Caco-2 (cell line): ENCODE results near the gene CARD6. TPM values are rescaled to one million over a fixed set of nuclear protein-coding genes. Genes with fewer than 3 reads are reported as not detected.

ENCODE experiments used
- BruUV-seq: library from RNA; stranded (reverse); fragments of 400-500 nt; replicated peaks from 2 replicates; lab custom pipeline; 2021; lab: Mats Ljungman, UMichigan
- CTCF ChIA-PET: fragments of 300-600 bp; sonication (Branson Sonifier 250); formaldehyde crosslinking; loops from one replicate; lab custom pipeline; 2022; ENCODE audit warnings: antibody characterized with exemption; lab: Charles Lee
- POLR2A ChIA-PET: fragments of 300-600 bp; sonication (Branson Sonifier 250); formaldehyde crosslinking; loops from one replicate; lab custom pipeline; 2022; ENCODE audit warnings: antibody characterized with exemption; lab: Charles Lee
- DNase-seq, 2 experiments: peaks; one replicate each; pipeline versions ENCODE4 v3.0.0 to v3.0.0-alpha.2; 2020 to 2022
- H3K27me3 ChIP-seq: replicated peaks from 2 replicates; pipeline ENCODE4 v1.6.0; 2011; ENCODE audit warnings: low read length; ENCODE audit not compliant: control insufficient read depth, insufficient read depth
- H3K36me3 ChIP-seq: 2 replicates; pipeline ENCODE4 v1.5.1; 2011; ENCODE audit warnings: low read length; ENCODE audit not compliant: control insufficient read depth, insufficient read depth
- H3K4me1 ChIP-seq: fragments of 250-450 bp; sonication (Bioruptor Pico); 2 replicates; pipeline ENCODE4 v1.5.1; 2020; ENCODE audit warnings: mild to moderate bottlenecking
- H3K4me3 ChIP-seq: 2 replicates; pipeline ENCODE4 v1.5.1; 2011; ENCODE audit warnings: low read depth, mild to moderate bottlenecking, control low read depth, low read length
- H3K9me3 ChIP-seq: fragments of 250-450 bp; sonication (Bioruptor Pico); 2 replicates; pipeline ENCODE4 v1.5.1; 2020; ENCODE audit warnings: mild to moderate bottlenecking, moderate library complexity
- H3K27ac Mint-ChIP-seq: one replicate; pipeline ENCODE4 v1.8.0; 2022; ENCODE audit warnings: mixed read lengths; ENCODE audit not compliant: unreplicated experiment
- H3K27me3 Mint-ChIP-seq: one replicate; pipeline ENCODE4 v1.8.0; 2022; ENCODE audit warnings: mixed read lengths; ENCODE audit not compliant: insufficient read depth, unreplicated experiment
- H3K36me3 Mint-ChIP-seq: one replicate; pipeline ENCODE4 v1.8.0; 2022; ENCODE audit warnings: mild to moderate bottlenecking, mixed read lengths; ENCODE audit not compliant: insufficient read depth, unreplicated experiment
- H3K4me1 Mint-ChIP-seq: one replicate; pipeline ENCODE4 v1.8.0; 2022; ENCODE audit warnings: low read depth, mixed read lengths; ENCODE audit not compliant: unreplicated experiment
- H3K4me3 Mint-ChIP-seq: one replicate; pipeline ENCODE4 v1.8.0; 2022; ENCODE audit warnings: mild to moderate bottlenecking, moderate library complexity, mixed read lengths; ENCODE audit not compliant: unreplicated experiment
- H3K9me3 Mint-ChIP-seq: one replicate; pipeline ENCODE4 v1.8.0; 2022; ENCODE audit warnings: mixed read lengths; ENCODE audit not compliant: unreplicated experiment
- CTCF ChIP-seq, 2 experiments: fragments of 200-600 bp in 1 of 2; IDR thresholded peaks; 1 replicate in 1 of 2; 2 replicates in 1 of 2; pipeline versions ENCODE4 v1.5.1 to v1.8.0; 2011 to 2022; ENCODE audit warnings: antibody characterized with exemption in 1 of 2, control low read depth in 1 of 2, inconsistent platforms in 1 of 2, low read depth in 1 of 2, low read length in 1 of 2, mild to moderate bottlenecking in 1 of 2, moderate library complexity in 1 of 2; ENCODE audit not compliant: insufficient read depth in 1 of 2, severe bottlenecking in 1 of 2, unreplicated experiment in 1 of 2
- intact Hi-C: fragments of 100-400 bp; cut with micrococcal nuclease; formaldehyde crosslinking; loops from one replicate; pipeline ENCODE4 v1.10.0; 2022; ENCODE audit not compliant: unreplicated experiment
- total RNA-seq: library from RNA; stranded (reverse); gene quantifications from 2 replicates; pipeline ENCODE4 v1.2.3, GENCODE V29; 2022

CARD6 gene
- total RNA-seq, 1 experiment from 2014 or later = 0.14 TPM

DNA sequence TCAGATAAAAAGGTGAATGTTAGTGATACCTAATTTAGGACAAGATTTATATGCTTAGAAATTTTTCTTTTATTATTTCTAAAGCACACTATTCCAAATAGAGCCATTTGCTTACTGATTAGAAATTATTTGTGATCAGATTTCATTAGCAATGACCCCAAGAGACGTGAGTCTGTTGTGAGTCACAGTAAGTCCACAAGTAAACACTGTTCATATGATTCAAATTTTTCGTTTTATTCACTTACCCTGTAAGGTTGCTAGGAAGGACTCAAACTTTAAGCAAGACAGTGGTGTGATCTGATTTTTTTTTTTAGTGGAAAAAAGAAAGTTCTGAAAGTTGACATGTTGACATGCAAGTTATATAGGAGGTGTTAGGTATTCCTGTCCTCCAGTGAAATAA, 1.2 kb downstream of the CARD6 start:
- no TSS peak for BruUV-seq
- intact Hi-C loops = no loop called here
- POLR2A ChIA-PET = no interaction called here
- DNase-seq = no peak
- no peak for TF ChIP-seq CTCF (IDR thresholded peaks at IDR 0.05; ENCODE audit: insufficient read depth in 1 of 2, low read depth in 1 of 2, low read length in 1 of 2, severe bottlenecking in 1 of 2, unreplicated experiment in 1 of 2)
- Mint-ChIP-seq H3K4me3 (no peak overlapping the region), H3K36me3 (no peaks in the 10 kb centered on the region), H3K9me3 (no peaks in the 10 kb centered on the region), H3K27me3 (peaks cover 2% of the 10 kb centered on the region), H3K27ac (no peak overlapping the region), H3K4me1 (peaks cover 13% of the 10 kb centered on the region)
- CTCF ChIA-PET = no interaction called here
- H3K36me3 ChIP-seq = no peaks in the 10 kb centered on the region
- no peaks in the 10 kb centered on the region for H3K27me3 ChIP-seq
- no peak overlapping the region for H3K4me3 ChIP-seq
- H3K4me1 ChIP-seq = peaks cover 3% of the 10 kb centered on the region; the same call in 1 of the 2 replicates
- no peaks in the 10 kb centered on the region for H3K9me3 ChIP-seq

- Mint-ChIP-seq H3K9me3 (no peaks in the 10 kb centered on the region), H3K27me3 (peaks cover 2% of the 10 kb centered on the region), H3K27ac (no peak overlapping the region), H3K36me3 (no peaks in the 10 kb centered on the region), H3K4me1 (peaks cover 13% of the 10 kb centered on the region), H3K4me3 (no peak overlapping the region)
- ChIA-PET CTCF (no interaction called here), POLR2A (no interaction called here)
- TF ChIP-seq CTCF (IDR thresholded peaks at IDR 0.05; ENCODE audit: insufficient read depth in 1 of 2, low read depth in 1 of 2, low read length in 1 of 2, severe bottlenecking in 1 of 2, unreplicated experiment in 1 of 2) = no peak
- Histone ChIP-seq H3K36me3 (no peaks in the 10 kb centered on the region), H3K4me1 (peaks cover 3% of the 10 kb centered on the region; the same call in 1 of the 2 replicates), H3K9me3 (no peaks in the 10 kb centered on the region), H3K4me3 (no peak overlapping the region), H3K27me3 (no peaks in the 10 kb centered on the region)
- intact Hi-C loops = no loop called here
- no peak for DNase-seq
- no TSS peak for BruUV-seq
Observed at GRCh38 chr5:40844565-40844964, 3.4 kb downstream of the CARD6 start.

GRCh38 chr5:40846371-40846770, 5.2 kb downstream of the CARD6 start:
- ChIA-PET POLR2A (no interaction called here), CTCF (no interaction called here)
- no peak overlapping the region for H3K4me3 Mint-ChIP-seq
- no peaks in the 10 kb centered on the region for H3K36me3 ChIP-seq
- peaks cover 9% of the 10 kb centered on the region for H3K4me1 Mint-ChIP-seq
- no peak for DNase-seq
- intact Hi-C loops = no loop called here
- no TSS peak for BruUV-seq
- H3K4me1 ChIP-seq = no peaks in the 10 kb centered on the region
- peaks cover 1% of the 10 kb centered on the region for H3K27me3 Mint-ChIP-seq
- H3K4me3 ChIP-seq = no peak overlapping the region
- no peaks in the 10 kb centered on the region for H3K36me3 Mint-ChIP-seq
- no peaks in the 10 kb centered on the region for H3K9me3 ChIP-seq
- no peaks in the 10 kb centered on the region for H3K9me3 Mint-ChIP-seq
- H3K27me3 ChIP-seq = no peaks in the 10 kb centered on the region; the same call in 1 of the 2 replicates
- no peak overlapping the region for H3K27ac Mint-ChIP-seq
- no peak for TF ChIP-seq CTCF (IDR thresholded peaks at IDR 0.05; ENCODE audit: insufficient read depth in 1 of 2, low read depth in 1 of 2, low read length in 1 of 2, severe bottlenecking in 1 of 2, unreplicated experiment in 1 of 2)
